ENCODE measurements around the gene METTL13. TPM values are rescaled to one million over a fixed set of nuclear protein-coding genes. Genes with fewer than 3 reads are reported as not detected.

METTL13 gene
- total RNA-seq, 2 donors from 2014 or later = 9.2 to 13.5 TPM

DNA sequence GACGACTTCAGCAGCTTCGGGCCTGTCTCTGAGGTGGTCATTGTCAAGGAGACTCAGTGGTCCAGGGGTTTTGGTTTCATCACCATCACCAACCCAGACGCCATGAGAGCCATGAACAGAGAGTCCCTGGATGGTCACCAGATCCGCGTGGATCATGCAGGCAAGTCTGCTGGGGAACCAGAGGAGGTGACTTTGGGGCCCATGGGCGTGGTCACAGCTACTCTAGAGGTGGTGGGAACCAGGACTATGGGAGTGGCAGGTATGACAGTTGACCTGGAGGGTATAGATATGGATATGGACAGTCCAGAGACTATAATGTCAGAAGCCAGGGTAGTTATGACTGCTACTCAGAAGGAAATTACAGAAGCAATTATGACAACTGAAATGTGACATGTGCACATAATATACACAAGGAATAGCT lies 19.3 kb upstream of the METTL13 start:
- Histone ChIP-seq H3K36me3 (replicated peaks in 1 of 2; ENCODE audit: insufficient read depth in 1 of 2, low read depth in 2 of 2) (no peaks in the 10 kb centered on the region), H3K27me3 (no peaks in the 10 kb centered on the region), H3K4me1 (no peaks in the 10 kb centered on the region), H3K4me3 (no peak overlapping the region), H3K27ac (no peak overlapping the region), H3K9me3 (no peaks in the 10 kb centered on the region)
- DNase-seq (no peak), ATAC-seq (no peak)
- TF ChIP-seq POLR2A (IDR thresholded peaks at IDR 0.05) = no peak
- TF ChIP-seq, protein P1, sequence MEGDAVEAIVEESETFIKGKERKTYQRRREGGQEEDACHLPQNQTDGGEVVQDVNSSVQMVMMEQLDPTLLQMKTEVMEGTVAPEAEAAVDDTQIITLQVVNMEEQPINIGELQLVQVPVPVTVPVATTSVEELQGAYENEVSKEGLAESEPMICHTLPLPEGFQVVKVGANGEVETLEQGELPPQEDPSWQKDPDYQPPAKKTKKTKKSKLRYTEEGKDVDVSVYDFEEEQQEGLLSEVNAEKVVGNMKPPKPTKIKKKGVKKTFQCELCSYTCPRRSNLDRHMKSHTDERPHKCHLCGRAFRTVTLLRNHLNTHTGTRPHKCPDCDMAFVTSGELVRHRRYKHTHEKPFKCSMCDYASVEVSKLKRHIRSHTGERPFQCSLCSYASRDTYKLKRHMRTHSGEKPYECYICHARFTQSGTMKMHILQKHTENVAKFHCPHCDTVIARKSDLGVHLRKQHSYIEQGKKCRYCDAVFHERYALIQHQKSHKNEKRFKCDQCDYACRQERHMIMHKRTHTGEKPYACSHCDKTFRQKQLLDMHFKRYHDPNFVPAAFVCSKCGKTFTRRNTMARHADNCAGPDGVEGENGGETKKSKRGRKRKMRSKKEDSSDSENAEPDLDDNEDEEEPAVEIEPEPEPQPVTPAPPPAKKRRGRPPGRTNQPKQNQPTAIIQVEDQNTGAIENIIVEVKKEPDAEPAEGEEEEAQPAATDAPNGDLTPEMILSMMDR (IDR thresholded peaks at IDR 0.05) = no peak
- 57 to 83% methylated on average over 3 to 6 of the region's 6 CpGs for WGBS, 2 donors
- intact Hi-C loops (cut with DNase I) = no loop called here

DNA sequence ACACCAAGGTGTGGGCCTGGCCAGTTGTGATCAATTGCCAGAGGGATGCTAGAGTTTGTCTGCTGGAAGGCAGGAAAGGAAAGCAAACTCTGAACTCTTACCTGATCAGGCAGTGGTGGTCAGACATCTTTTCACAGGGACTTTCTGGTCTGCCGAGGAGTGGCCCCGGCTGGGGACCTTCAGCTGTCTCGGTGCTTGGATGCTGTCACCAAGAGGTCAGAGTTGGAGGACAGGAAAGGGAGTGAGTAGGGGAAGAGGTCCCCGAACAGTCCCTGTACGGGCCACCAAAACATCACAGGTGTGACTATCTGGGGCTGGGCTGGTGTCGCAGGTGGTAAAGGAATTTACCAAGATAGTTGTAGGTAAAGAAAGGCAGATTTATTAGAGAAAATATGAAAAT lies 17.7 kb upstream of the METTL13 start:
- no peak for DNase-seq
- no peak for ATAC-seq
- no peak for TF ChIP-seq POLR2A (IDR thresholded peaks at IDR 0.05)
- TF ChIP-seq, protein P1 (IDR thresholded peaks at IDR 0.05) = no peak
- H3K36me3 ChIP-seq (replicated peaks in 1 of 2; ENCODE audit: insufficient read depth in 1 of 2, low read depth in 2 of 2) = no peaks in the 10 kb centered on the region
- WGBS, 2 donors = 64 to 67% methylated on average over 6 of the region's 6 CpGs
- no peaks in the 10 kb centered on the region for H3K27me3 ChIP-seq
- no peaks in the 10 kb centered on the region for H3K4me1 ChIP-seq
- H3K4me3 ChIP-seq = no peak overlapping the region
- no peaks in the 10 kb centered on the region for H3K9me3 ChIP-seq
- intact Hi-C loops (cut with DNase I) = no loop called here
- no peak overlapping the region for H3K27ac ChIP-seq

DNA sequence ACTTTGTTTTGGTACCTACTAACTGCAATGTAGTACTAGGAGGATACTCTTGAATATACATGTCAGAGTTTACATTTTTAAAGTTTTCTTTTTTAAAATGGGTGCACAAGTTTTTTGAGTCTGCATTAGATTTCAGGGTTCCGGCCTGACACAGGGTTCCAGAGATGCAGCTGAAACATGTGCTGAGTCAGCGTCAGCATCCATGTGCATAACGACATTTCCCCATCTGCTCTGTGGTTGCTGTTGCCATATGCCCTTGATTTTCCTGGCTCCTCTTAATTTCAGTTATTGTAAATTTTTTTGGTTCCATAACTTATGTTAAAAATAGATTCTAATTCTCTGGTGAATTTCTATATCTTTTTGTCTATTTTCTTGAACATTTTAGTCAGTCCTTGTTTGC lies 12.3 kb upstream of the METTL13 start:
- TF ChIP-seq, protein P1 (IDR thresholded peaks at IDR 0.05) = no peak
- no peak for TF ChIP-seq POLR2A (IDR thresholded peaks at IDR 0.05)
- no peak for DNase-seq
- no peaks in the 10 kb centered on the region for H3K36me3 ChIP-seq (replicated peaks in 1 of 2; ENCODE audit: insufficient read depth in 1 of 2, low read depth in 2 of 2)
- no peak overlapping the region for H3K4me3 ChIP-seq
- H3K27ac ChIP-seq = no peak overlapping the region
- 71 to 75% methylated on average over 3 of the region's 3 CpGs for WGBS, 2 donors
- intact Hi-C loops (cut with DNase I) = no loop called here
- no peaks in the 10 kb centered on the region for H3K27me3 ChIP-seq
- no peak for ATAC-seq
- H3K4me1 ChIP-seq = no peaks in the 10 kb centered on the region
- H3K9me3 ChIP-seq = no peaks in the 10 kb centered on the region

DNA sequence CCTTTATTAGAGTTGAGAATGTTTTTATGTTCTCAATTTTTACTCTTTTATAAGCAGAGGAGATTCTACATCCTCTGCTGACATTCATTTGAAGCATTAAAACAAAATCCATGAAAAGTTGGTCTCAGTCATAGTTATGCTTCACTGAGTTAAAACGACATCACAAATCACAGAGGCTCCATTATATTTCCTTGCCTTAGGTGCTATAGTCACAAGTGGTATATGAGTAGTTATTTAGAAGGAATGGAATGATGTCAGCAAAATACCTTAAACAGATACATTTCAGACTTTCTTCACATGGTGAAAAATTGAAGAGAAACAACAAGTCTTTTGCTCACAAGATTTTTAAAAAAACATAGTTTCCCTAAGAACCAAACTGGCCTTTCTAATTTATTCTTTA lies 11.7 kb upstream of the METTL13 start:
- ATAC-seq = no peak
- TF ChIP-seq, protein P1 (IDR thresholded peaks at IDR 0.05) = no peak
- TF ChIP-seq POLR2A (IDR thresholded peaks at IDR 0.05) = no peak
- 52 to 65% methylated on average over 1 of the region's 1 CpG for WGBS, 2 donors
- Histone ChIP-seq H3K9me3 (no peaks in the 10 kb centered on the region), H3K27ac (no peak overlapping the region), H3K27me3 (no peaks in the 10 kb centered on the region), H3K36me3 (replicated peaks in 1 of 2; ENCODE audit: insufficient read depth in 1 of 2, low read depth in 2 of 2) (no peaks in the 10 kb centered on the region), H3K4me1 (no peaks in the 10 kb centered on the region), H3K4me3 (no peak overlapping the region)
- no peak for DNase-seq
- intact Hi-C loops (cut with DNase I) = no loop called here

DNA sequence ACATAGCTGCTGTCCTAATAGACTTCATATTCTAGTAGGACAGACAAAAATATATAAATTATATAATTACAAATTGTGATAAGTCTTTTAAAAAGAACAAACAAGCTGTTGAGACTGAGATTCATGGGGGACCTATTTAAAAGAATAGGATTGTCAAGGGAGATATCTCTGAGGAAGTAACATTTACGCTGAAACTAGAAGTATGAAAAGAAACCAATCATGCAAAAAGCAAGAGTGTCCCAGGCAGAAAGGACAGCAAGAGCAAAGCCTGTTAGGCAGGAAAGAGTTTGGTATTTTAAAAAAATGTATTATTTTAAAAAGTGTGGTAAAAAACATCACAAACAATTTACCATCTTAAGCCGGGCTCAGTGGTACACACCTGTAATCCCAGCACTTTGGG lies 9.1 kb upstream of the METTL13 start:
- H3K9me3 ChIP-seq = no peaks in the 10 kb centered on the region
- ATAC-seq (no peak), DNase-seq (no peak)
- WGBS, 2 donors = 75 to 85% methylated on average over 2 of the region's 2 CpGs
- H3K27ac ChIP-seq = no peak overlapping the region
- H3K27me3 ChIP-seq = no peaks in the 10 kb centered on the region
- intact Hi-C loops (cut with DNase I) = no loop called here
- no peak overlapping the region for H3K4me3 ChIP-seq
- no peaks in the 10 kb centered on the region for H3K4me1 ChIP-seq
- no peaks in the 10 kb centered on the region for H3K36me3 ChIP-seq (replicated peaks in 1 of 2; ENCODE audit: insufficient read depth in 1 of 2, low read depth in 2 of 2)
- TF ChIP-seq, protein P1 (IDR thresholded peaks at IDR 0.05) = no peak
- TF ChIP-seq POLR2A (IDR thresholded peaks at IDR 0.05) = no peak

Measured in body of pancreas (tissue), 4 donors.